IMR-90 (cell line): Measurements from ENCODE around the gene MARCKS. TPM values are rescaled to one million over a fixed set of nuclear protein-coding genes. Genes with fewer than 3 reads are reported as not detected.

Source experiments
- ATAC-seq: fragments of 200-7000 bp; cut with Tn5 transposase; 2 replicates; pipeline ENCODE4 v1.9.1; 2020; ENCODE audit warnings: low read depth, mild to moderate bottlenecking, moderate library complexity
- BruUV-seq: library from RNA; stranded (reverse); fragments of 400-500 nt; replicated peaks from 2 replicates; lab custom pipeline; 2021; lab: Mats Ljungman, UMichigan
- CTCF ChIA-PET: fragments of 300-600 bp; formaldehyde crosslinking; extraction: SDS; loops from one replicate; lab custom pipeline; 2021; ENCODE audit warnings: antibody characterized with exemption; lab: Yijun Ruan, JAX
- POLR2A ChIA-PET: fragments of 300-600 bp; sonication (Branson Sonifier 250); formaldehyde crosslinking; loops from one replicate; lab custom pipeline; 2022; ENCODE audit warnings: antibody characterized with exemption; ENCODE audit not compliant: unreplicated experiment; lab: Charles Lee
- DNase-seq: peaks from one replicate; pipeline ENCODE4 v3.0.0; 2013
- H2AFZ ChIP-seq: replicated peaks from 2 replicates; pipeline ENCODE3; 2013; ENCODE audit warnings: low read length, mild to moderate bottlenecking; ENCODE audit not compliant: poor library complexity
- H2AK5ac ChIP-seq: 2 replicates; pipeline ENCODE4 v1.6.1; 2013; ENCODE audit warnings: low read depth, low read length, inconsistent platforms
- H2AK9ac ChIP-seq: replicated peaks from 2 replicates; pipeline ENCODE3; 2013; ENCODE audit warnings: mild to moderate bottlenecking, low read depth, low read length, moderate library complexity; ENCODE audit not compliant: poor library complexity
- H2BK120ac ChIP-seq: 2 replicates; pipeline ENCODE4 v1.6.1; 2013; ENCODE audit warnings: low read depth, low read length, inconsistent platforms
- H2BK15ac ChIP-seq: 3 replicates; pipeline ENCODE4 v1.6.1; 2013; ENCODE audit warnings: low read depth, low read length, inconsistent platforms
- H2BK20ac ChIP-seq: 2 replicates; pipeline ENCODE4 v1.6.1; 2013; ENCODE audit warnings: low read depth, mild to moderate bottlenecking, inconsistent platforms, low read length, moderate library complexity
- H2BK5ac ChIP-seq: 2 replicates; pipeline ENCODE4 v1.6.1; 2013; ENCODE audit warnings: mild to moderate bottlenecking, low read depth, low read length, inconsistent platforms; ENCODE audit not compliant: poor library complexity, severe bottlenecking
- H3K14ac ChIP-seq: replicated peaks from 2 replicates; pipeline ENCODE4 v1.6.1; 2013; ENCODE audit warnings: low read depth, low read length, inconsistent platforms
- H3K18ac ChIP-seq: 2 replicates; pipeline ENCODE4 v1.6.1; 2013; ENCODE audit warnings: low read depth, low read length, control low read depth
- H3K23ac ChIP-seq: 2 replicates; pipeline ENCODE4 v1.6.1; 2013; ENCODE audit warnings: low read depth, low read length, inconsistent platforms
- H3K27ac ChIP-seq: 2 replicates; pipeline ENCODE4 v1.5.1; 2013; ENCODE audit warnings: mild to moderate bottlenecking, control low read depth, low read length; ENCODE audit not compliant: insufficient read depth
- H3K27me3 ChIP-seq: 2 replicates; pipeline ENCODE4 v1.6.1; 2013; ENCODE audit warnings: low read length; ENCODE audit not compliant: control insufficient read depth, insufficient read depth
- H3K36me3 ChIP-seq: 2 replicates; pipeline ENCODE4 v1.6.1; 2013; ENCODE audit warnings: low read length, mixed read lengths; ENCODE audit not compliant: control insufficient read depth, insufficient read depth
- H3K4ac ChIP-seq: 2 replicates; pipeline ENCODE4 v1.6.1; 2013; ENCODE audit warnings: low read depth, low read length, inconsistent platforms
- H3K4me1 ChIP-seq: 2 replicates; pipeline ENCODE4 v1.6.1; 2013; ENCODE audit warnings: low read length, mixed read lengths; ENCODE audit not compliant: control insufficient read depth, insufficient read depth
- H3K4me2 ChIP-seq: 2 replicates; pipeline ENCODE4 v1.6.1; 2013; ENCODE audit warnings: low read depth, mild to moderate bottlenecking, control low read depth, low read length, moderate library complexity
- H3K4me3 ChIP-seq: 2 replicates; pipeline ENCODE4 v1.5.1; 2013; ENCODE audit warnings: low read depth, mild to moderate bottlenecking, control low read depth, low read length, moderate library complexity; ENCODE audit not compliant: insufficient read depth
- H3K56ac ChIP-seq: 2 replicates; pipeline ENCODE4 v1.6.1; 2013; ENCODE audit warnings: low read length, inconsistent platforms; ENCODE audit not compliant: insufficient read depth; ENCODE audit errors: extremely low read depth
- H3K79me1 ChIP-seq, 2 experiments: 2 replicates each; pipeline ENCODE4 v1.6.1; 2013; ENCODE audit warnings: low read length in 2 of 2, inconsistent platforms in 1 of 2, low read depth in 1 of 2
- H3K9ac ChIP-seq: 2 replicates; pipeline ENCODE4 v1.6.1; 2013; ENCODE audit warnings: low read depth, low read length, control low read depth
- H3K9me1 ChIP-seq: 2 replicates; pipeline ENCODE4 v1.6.1; 2013; ENCODE audit warnings: low read length, inconsistent platforms; ENCODE audit not compliant: insufficient read depth
- H3K9me3 ChIP-seq: 2 replicates; pipeline ENCODE4 v1.6.1; 2013; ENCODE audit warnings: low read length; ENCODE audit not compliant: control insufficient read depth, insufficient read depth
- H4K20me1 ChIP-seq: 2 replicates; pipeline ENCODE4 v1.6.1; 2013; ENCODE audit warnings: low read length, inconsistent platforms; ENCODE audit not compliant: insufficient read depth
- H4K5ac ChIP-seq: 2 replicates; pipeline ENCODE4 v1.6.1; 2013; ENCODE audit warnings: mild to moderate bottlenecking, low read depth, low read length, control low read depth
- H4K8ac ChIP-seq, 2 experiments: 2 replicates each; pipeline ENCODE4 v1.6.1; 2013; ENCODE audit warnings: low read depth in 2 of 2, low read length in 2 of 2, control low read depth in 1 of 2, inconsistent platforms in 1 of 2
- H4K91ac ChIP-seq: 2 replicates; pipeline ENCODE4 v1.6.1; 2013; ENCODE audit warnings: low read depth, low read length, inconsistent platforms; ENCODE audit not compliant: insufficient read depth
- BHLHE40 ChIP-seq: fragments of 150-350 bp; IDR thresholded peaks from 2 replicates; pipeline ENCODE4 v1.6.1; 2016; ENCODE audit warnings: mild to moderate bottlenecking, low read depth, low read length
- CEBPB ChIP-seq: IDR thresholded peaks from 2 replicates; pipeline ENCODE4 v1.6.1; 2012; ENCODE audit warnings: low read depth, low read length, improper control_type of control experiment
- CHD1 ChIP-seq: IDR thresholded peaks from 2 replicates; pipeline ENCODE4 v1.6.1; 2012; ENCODE audit warnings: low read depth, low read length, improper control_type of control experiment
- CTCF ChIP-seq: conservative IDR thresholded peaks from 2 replicates; pipeline ENCODE4 v1.5.1; 2012; ENCODE audit warnings: mild to moderate bottlenecking, low read depth, low read length, improper control_type of control experiment
- ELK1 ChIP-seq: fragments of 150-350 bp; IDR thresholded peaks from 2 replicates; pipeline ENCODE4 v1.6.1; 2016; ENCODE audit warnings: low read depth, mild to moderate bottlenecking, low read length, moderate library complexity, borderline replicate concordance
- FOS ChIP-seq: fragments of 150-350 bp; IDR thresholded peaks from 2 replicates; pipeline ENCODE4 v1.6.1; 2016; ENCODE audit warnings: low read depth, low read length
- MAFK ChIP-seq: IDR thresholded peaks from 2 replicates; pipeline ENCODE4 v1.6.1; 2012; ENCODE audit warnings: low read depth, low read length, improper control_type of control experiment
- MAZ ChIP-seq: IDR thresholded peaks from 2 replicates; pipeline ENCODE4 v1.6.1; 2012; ENCODE audit warnings: low read depth, mild to moderate bottlenecking, low read length, improper control_type of control experiment, moderate library complexity, borderline replicate concordance
- MXI1 ChIP-seq: IDR thresholded peaks from 2 replicates; pipeline ENCODE4 v1.6.1; 2012; ENCODE audit warnings: low read depth, mild to moderate bottlenecking, low read length, moderate library complexity, borderline replicate concordance
- NFE2L2 ChIP-seq: fragments of 150-350 bp; IDR thresholded peaks from 2 replicates; pipeline ENCODE4 v1.6.1; 2016; ENCODE audit warnings: low read depth, mild to moderate bottlenecking, low read length
- POLR2A ChIP-seq: IDR thresholded peaks from 2 replicates; pipeline ENCODE4 v1.6.1; 2012; ENCODE audit warnings: mild to moderate bottlenecking, low read depth, low read length
- RAD21 ChIP-seq: IDR thresholded peaks from 2 replicates; pipeline ENCODE4 v1.6.1; 2012; ENCODE audit warnings: low read length, improper control_type of control experiment
- RCOR1 ChIP-seq: IDR thresholded peaks from 2 replicates; pipeline ENCODE4 v1.6.1; 2012; ENCODE audit warnings: mild to moderate bottlenecking, low read length, improper control_type of control experiment; ENCODE audit not compliant: insufficient replicate concordance
- RFX5 ChIP-seq: IDR thresholded peaks from 2 replicates; pipeline ENCODE4 v1.8.0; 2012; ENCODE audit warnings: low read depth, mild to moderate bottlenecking, low read length, moderate library complexity
- SMC3 ChIP-seq: fragments of 150-350 bp; IDR thresholded peaks from 2 replicates; pipeline ENCODE4 v1.6.1; 2016; ENCODE audit warnings: low read depth, mild to moderate bottlenecking, antibody characterized with exemption, low read length, moderate library complexity
- USF2 ChIP-seq: fragments of 150-350 bp; IDR thresholded peaks from 2 replicates; pipeline ENCODE4 v1.6.1; 2017; ENCODE audit warnings: mild to moderate bottlenecking, antibody characterized with exemption, low read length, low read depth
- WGBS, 2 experiments: methylation state at CpG; one replicate each; pipeline versions ENCODE4 v1.1.5 to v1.1.7; 2013; ENCODE audit warnings: missing lambda C conversion rate in 2 of 2; ENCODE audit not compliant: insufficient read length in 1 of 2; ENCODE audit errors: extremely low coverage in 2 of 2; 5-methylcytosine and 5-hydroxymethylcytosine counted together
- dilution Hi-C: fragments of 300-500 bp; cut with HindIII; formaldehyde crosslinking; loops from one replicate; pipeline ENCODE4 v1.14.3; 2018; ENCODE audit warnings: low sequenced_read_pairs; ENCODE audit not compliant: unreplicated experiment
- in situ Hi-C: fragments of 300-500 bp; cut with MboI; formaldehyde crosslinking; loops from 3 replicates; pipeline ENCODE4 v1.14.3; 2019; ENCODE audit warnings: low sequenced_read_pairs, inconsistent platforms, mixed read lengths
- intact Hi-C: fragments of 100-400 bp; cut with micrococcal nuclease; formaldehyde crosslinking; loops from 2 replicates; pipeline ENCODE4 v1.10.0; 2022
- polyA plus RNA-seq, 3 experiments: library from polyadenylated mRNA; depleted of rRNA; stranded (reverse); fragments of >200 nt; gene quantifications; 2 replicates each; pipeline ENCODE4 v1.2.3, GENCODE V29; 2012; ENCODE audit warnings: low replicate concordance in 1 of 3
- total RNA-seq: library from RNA; depleted of rRNA; stranded (reverse); fragments of >200 nt; gene quantifications from 2 replicates; pipeline ENCODE4 v1.2.3, GENCODE V29; 2012

MARCKS gene
- total and polyA plus RNA-seq, 2 of the 4 experiments (the other 2 are of a cell fraction) = 34.5 to 40.7 TPM

DNA sequence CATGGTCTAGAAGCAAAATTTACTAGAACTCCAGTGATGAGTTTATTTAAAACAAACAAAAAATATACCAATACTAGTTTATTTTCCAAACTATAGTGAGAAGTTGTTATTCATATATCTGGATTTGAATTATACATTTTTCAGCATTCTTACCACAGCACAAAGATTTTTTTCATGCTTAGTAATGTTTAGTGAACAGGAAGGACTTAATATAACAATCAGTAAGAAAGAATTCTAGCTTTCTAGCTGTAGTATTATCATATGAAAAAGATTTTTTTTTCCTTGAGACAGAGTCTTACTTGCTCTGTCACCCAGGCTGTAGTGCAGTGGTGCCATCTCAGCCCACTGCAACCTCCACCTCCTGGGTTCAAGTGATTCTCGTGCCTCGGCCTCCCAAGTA is 13.8 kb downstream of the MARCKS start:
- no peak overlapping the region for H2BK20ac ChIP-seq
- dilution Hi-C loops = no loop called here
- H3K14ac ChIP-seq = no peak overlapping the region
- in situ Hi-C loops = loop anchor here (10.0 kb wide), 1 partner anchor 1096 kb away; no protein-coding TSS in a partner anchor
- H3K4me2 ChIP-seq = no peak overlapping the region
- no peaks in the 10 kb centered on the region for H3K9me1 ChIP-seq
- CTCF ChIA-PET = interaction anchor here (1.1 kb wide), 2 partner anchors 9 to 746 kb away, joined by 3 to 6 read pairs; no protein-coding TSS in a partner anchor
- no peak overlapping the region for H3K4ac ChIP-seq
- POLR2A ChIA-PET = no interaction called here
- no peak overlapping the region for H4K8ac ChIP-seq
- H4K91ac ChIP-seq = no peak overlapping the region
- no peak overlapping the region for H2AK9ac ChIP-seq
- DNase-seq = peak; percentile 61
- no peaks in the 10 kb centered on the region for H4K20me1 ChIP-seq
- H3K27me3 ChIP-seq = no peaks in the 10 kb centered on the region
- no peak overlapping the region for H3K23ac ChIP-seq
- H3K4me1 ChIP-seq = peaks cover 5% of the 10 kb centered on the region; the same call in 1 of the 2 replicates
- no TSS peak for BruUV-seq
- H2BK15ac ChIP-seq = no peak overlapping the region
- H2BK120ac ChIP-seq = no peak overlapping the region
- peak overlapping the region; percentile 60 for H2BK5ac ChIP-seq
- no peak overlapping the region for H4K5ac ChIP-seq
- intact Hi-C loops = no loop called here
- peak overlapping the region; percentile 19; the same call in 1 of the 2 replicates for H3K27ac ChIP-seq
- ATAC-seq = peak; percentile 64
- H2AK5ac ChIP-seq = no peak overlapping the region
- H3K9ac ChIP-seq = no peak overlapping the region
- no peak overlapping the region for H3K56ac ChIP-seq
- H3K79me1 ChIP-seq = 0 out of 4 replicates have a peak, but pooled peaks cover 0 to 3% of the 10 kb centered on the region in 2 experiments
- TF ChIP-seq CEBPB (no peak), MAZ (no peak), CHD1 (no peak), MXI1 (no peak), RFX5 (no peak), RCOR1 (no peak), BHLHE40 (no peak), FOS (no peak), USF2 (no peak), CTCF (no peak), ELK1 (no peak), RAD21 (no peak), SMC3 (no peak), POLR2A (no peak), NFE2L2 (no peak), MAFK (no peak)
- H3K18ac ChIP-seq = no peak overlapping the region
- H2AFZ ChIP-seq = no peak overlapping the region
- no peak overlapping the region for H3K4me3 ChIP-seq
- H3K36me3 ChIP-seq = no peaks in the 10 kb centered on the region
- H3K9me3 ChIP-seq = no peaks in the 10 kb centered on the region
- WGBS, 2 experiments = no CpG with 5 or more reads among the region's 2 CpGs
